Parathyroid adenoma (tissue), 2 donors: ENCODE measurements around the gene AKNA.

Source experiments
- H2AFZ ChIP-seq: fragments of 300-600 bp; sonication (generic); one replicate; pipeline ENCODE4 v1.7.0; 2017; ENCODE audit warnings: antibody characterized with exemption, mild to moderate bottlenecking
- H3K27ac ChIP-seq: fragments of 300-600 bp; sonication (generic); one replicate; pipeline ENCODE4 v1.7.0; 2017
- H3K27me3 ChIP-seq: fragments of 300-600 bp; sonication (generic); one replicate; pipeline ENCODE4 v1.7.0; 2017; ENCODE audit warnings: low read length; ENCODE audit not compliant: control insufficient read depth, insufficient read depth
- H3K36me3 ChIP-seq: fragments of 300-600 bp; sonication (generic); one replicate; pipeline ENCODE4 v1.7.0; 2017; ENCODE audit warnings: low read length; ENCODE audit not compliant: control insufficient read depth, insufficient read depth
- H3K4me1 ChIP-seq: fragments of 300-600 bp; sonication (generic); one replicate; pipeline ENCODE4 v1.7.0; 2017; ENCODE audit warnings: control low read depth
- H3K4me2 ChIP-seq: fragments of 300-600 bp; sonication (generic); one replicate; pipeline ENCODE4 v1.7.0; 2017; ENCODE audit warnings: low read length
- H3K4me3 ChIP-seq: fragments of 300-600 bp; sonication (generic); one replicate; pipeline ENCODE4 v1.7.0; 2017; ENCODE audit warnings: low read depth, low read length
- H3K79me2 ChIP-seq: fragments of 300-600 bp; sonication (generic); one replicate; pipeline ENCODE4 v1.7.0; 2017; ENCODE audit warnings: control low read depth
- H3K9ac ChIP-seq: fragments of 300-600 bp; sonication (generic); one replicate; pipeline ENCODE4 v1.7.0; 2017; ENCODE audit warnings: mild to moderate bottlenecking
- H3K9me3 ChIP-seq: fragments of 300-600 bp; sonication (generic); one replicate; pipeline ENCODE4 v1.7.0; 2017; ENCODE audit warnings: low read length; ENCODE audit not compliant: control insufficient read depth
- TF ChIP-seq, protein P1 (sequence below): fragments of 300-600 bp; sonication (generic); IDR thresholded peaks from one replicate; pipeline ENCODE4 v1.7.0; 2017; ENCODE audit warnings: antibody characterized with exemption, mild to moderate bottlenecking
- donor health status: primary hyperparathyroidism.

Gene AKNA

DNA sequence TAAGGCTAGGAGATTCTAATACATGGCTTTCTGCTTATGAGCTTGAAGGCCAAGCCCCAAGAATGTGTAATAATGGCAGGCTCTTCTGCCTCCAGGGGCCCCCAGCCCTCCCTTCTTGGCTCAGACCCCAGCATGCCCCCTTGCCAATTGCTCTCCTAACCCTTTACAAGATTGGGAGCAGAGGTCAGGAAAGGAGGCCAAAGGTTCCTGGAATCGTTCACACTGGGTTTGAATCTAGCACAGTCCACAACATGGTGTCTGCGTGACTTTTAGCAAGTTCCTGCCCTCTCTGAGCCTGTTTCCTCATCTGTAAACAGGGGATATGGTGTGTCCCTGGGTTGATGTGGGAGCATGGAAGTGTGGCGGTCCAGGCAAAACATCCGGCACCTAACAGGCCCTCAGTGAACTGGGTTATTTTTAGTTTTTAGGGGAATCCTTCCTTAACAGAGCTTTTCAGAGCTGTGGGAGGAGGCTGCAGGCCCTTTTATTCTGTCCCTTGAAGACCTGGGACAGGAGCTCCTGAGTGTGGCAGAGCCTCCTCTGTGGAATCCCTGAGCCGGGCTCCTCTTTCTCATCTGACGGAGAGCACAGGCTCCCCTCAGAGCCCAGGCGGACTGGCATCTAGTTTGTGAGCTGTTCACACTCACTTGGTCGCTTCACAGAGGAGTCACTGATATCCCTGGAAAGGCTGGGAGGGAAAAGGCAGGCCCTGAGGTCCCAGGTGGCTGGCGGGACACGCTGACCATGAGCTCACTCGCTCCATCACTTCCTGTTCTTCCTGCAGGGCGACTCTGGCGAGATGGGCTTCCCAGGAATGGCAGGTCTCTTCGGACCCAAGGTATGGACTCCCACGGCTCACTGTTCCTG, 88.3 kb downstream of the AKNA start:
- Histone ChIP-seq H3K4me2 (no peak overlapping the region), H3K4me3 (no peak overlapping the region), H3K9ac (no peak overlapping the region), H3K27ac (no peak overlapping the region), H3K4me1 (no peaks in the 10 kb centered on the region), H3K79me2 (no peaks in the 10 kb centered on the region), H2AFZ (no peak overlapping the region), H3K36me3 (no peaks in the 10 kb centered on the region), H3K9me3 (no peaks in the 10 kb centered on the region), H3K27me3 (no peaks in the 10 kb centered on the region)
- TF ChIP-seq, protein P1, sequence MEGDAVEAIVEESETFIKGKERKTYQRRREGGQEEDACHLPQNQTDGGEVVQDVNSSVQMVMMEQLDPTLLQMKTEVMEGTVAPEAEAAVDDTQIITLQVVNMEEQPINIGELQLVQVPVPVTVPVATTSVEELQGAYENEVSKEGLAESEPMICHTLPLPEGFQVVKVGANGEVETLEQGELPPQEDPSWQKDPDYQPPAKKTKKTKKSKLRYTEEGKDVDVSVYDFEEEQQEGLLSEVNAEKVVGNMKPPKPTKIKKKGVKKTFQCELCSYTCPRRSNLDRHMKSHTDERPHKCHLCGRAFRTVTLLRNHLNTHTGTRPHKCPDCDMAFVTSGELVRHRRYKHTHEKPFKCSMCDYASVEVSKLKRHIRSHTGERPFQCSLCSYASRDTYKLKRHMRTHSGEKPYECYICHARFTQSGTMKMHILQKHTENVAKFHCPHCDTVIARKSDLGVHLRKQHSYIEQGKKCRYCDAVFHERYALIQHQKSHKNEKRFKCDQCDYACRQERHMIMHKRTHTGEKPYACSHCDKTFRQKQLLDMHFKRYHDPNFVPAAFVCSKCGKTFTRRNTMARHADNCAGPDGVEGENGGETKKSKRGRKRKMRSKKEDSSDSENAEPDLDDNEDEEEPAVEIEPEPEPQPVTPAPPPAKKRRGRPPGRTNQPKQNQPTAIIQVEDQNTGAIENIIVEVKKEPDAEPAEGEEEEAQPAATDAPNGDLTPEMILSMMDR: no peak

DNA sequence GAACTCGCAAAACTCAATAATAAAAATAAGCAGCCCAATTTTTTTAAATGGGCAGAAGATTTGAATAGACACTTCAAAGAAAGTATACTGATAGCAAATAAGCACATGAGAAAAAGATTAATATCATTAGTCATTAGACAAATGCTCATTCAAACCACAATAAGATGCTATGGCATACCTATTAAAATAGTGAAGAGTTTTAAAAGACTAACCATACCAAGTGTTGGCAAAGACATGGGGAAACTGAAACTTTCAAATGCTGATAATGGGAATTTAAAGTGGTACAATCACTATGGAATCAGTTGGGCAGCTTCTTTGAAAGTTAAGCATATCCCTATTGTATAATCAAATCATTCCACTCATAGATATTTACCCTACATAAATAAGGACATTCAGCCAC, 91.4 kb downstream of the AKNA start:
- H3K79me2 ChIP-seq: no peaks in the 10 kb centered on the region
- H3K9me3 ChIP-seq: no peaks in the 10 kb centered on the region
- no peak overlapping the region for H3K4me2 ChIP-seq
- no peak overlapping the region for H2AFZ ChIP-seq
- H3K9ac ChIP-seq: no peak overlapping the region
- H3K36me3 ChIP-seq: no peaks in the 10 kb centered on the region
- no peak overlapping the region for H3K4me3 ChIP-seq
- no peaks in the 10 kb centered on the region for H3K27me3 ChIP-seq
- TF ChIP-seq, protein P1: no peak
- no peaks in the 10 kb centered on the region for H3K4me1 ChIP-seq
- no peak overlapping the region for H3K27ac ChIP-seq

DNA sequence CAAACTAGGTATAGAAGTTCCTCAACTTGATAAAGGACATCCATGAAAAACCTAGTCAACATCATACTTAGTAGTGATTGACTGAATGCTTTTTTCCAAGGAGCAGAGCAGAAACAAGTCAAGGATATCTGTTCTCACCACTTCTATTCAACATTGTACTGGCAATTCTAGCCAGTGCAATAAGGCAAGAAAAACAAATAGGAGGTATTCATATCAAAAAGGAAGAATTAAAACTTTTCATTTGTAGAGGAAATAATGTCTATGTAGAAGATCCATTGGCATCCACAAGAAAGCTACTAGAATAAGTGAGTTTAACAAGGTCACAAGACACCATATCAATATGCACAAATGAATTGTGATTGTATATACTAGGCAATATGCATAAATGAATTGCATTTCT, 93.1 kb downstream of the AKNA start:
- no peak overlapping the region for H3K27ac ChIP-seq
- H3K4me3 ChIP-seq: no peak overlapping the region
- TF ChIP-seq, protein P1: no peak
- no peak overlapping the region for H2AFZ ChIP-seq
- no peaks in the 10 kb centered on the region for H3K4me1 ChIP-seq
- H3K27me3 ChIP-seq: no peaks in the 10 kb centered on the region
- H3K9ac ChIP-seq: no peak overlapping the region
- H3K36me3 ChIP-seq: no peaks in the 10 kb centered on the region
- H3K79me2 ChIP-seq: no peaks in the 10 kb centered on the region
- no peak overlapping the region for H3K4me2 ChIP-seq
- no peaks in the 10 kb centered on the region for H3K9me3 ChIP-seq

DNA sequence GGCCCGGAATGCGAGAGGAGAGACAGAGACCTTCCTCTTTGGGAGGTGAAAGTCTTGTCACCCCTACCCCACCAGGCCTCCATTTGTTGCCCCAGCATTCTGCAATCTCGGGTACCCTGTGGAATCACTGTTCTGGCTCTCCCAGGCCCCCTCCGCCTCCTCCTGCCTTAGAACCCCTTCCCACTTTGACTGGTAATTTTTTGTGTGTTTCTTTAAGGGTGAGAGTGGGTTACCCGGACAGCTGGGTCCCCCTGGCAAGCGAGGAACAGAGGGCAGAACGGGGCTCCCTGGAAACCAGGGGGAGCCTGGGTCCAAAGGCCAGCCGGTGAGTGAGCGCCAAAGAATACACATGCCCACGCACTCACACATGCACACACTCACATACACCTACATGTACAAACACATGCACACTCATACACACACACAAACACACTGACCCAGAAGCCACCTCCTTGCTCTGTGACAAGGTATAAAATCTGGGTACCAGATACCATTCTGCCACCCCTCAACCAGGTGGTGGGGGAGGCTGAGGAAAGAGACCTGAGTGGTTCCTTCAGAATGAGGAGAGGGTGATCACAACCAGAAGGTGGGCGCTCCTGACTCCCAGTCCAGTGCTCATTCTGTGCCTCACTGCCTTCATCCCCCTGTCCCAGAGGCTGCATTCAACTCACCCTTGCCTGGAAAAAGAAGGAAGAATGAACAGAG, 95.7 kb downstream of the AKNA start:
- no peak overlapping the region for H2AFZ ChIP-seq
- no peak overlapping the region for H3K27ac ChIP-seq
- H3K36me3 ChIP-seq: no peaks in the 10 kb centered on the region
- no peak overlapping the region for H3K4me3 ChIP-seq
- H3K27me3 ChIP-seq: no peaks in the 10 kb centered on the region
- no peaks in the 10 kb centered on the region for H3K9me3 ChIP-seq
- TF ChIP-seq, protein P1: no peak
- H3K4me1 ChIP-seq: no peaks in the 10 kb centered on the region
- no peaks in the 10 kb centered on the region for H3K79me2 ChIP-seq
- no peak overlapping the region for H3K4me2 ChIP-seq
- no peak overlapping the region for H3K9ac ChIP-seq
